ENCODE measurements around the gene RPS10.

RPS10 gene

GRCh38 chr6:34439442-34439841 is 13.6 kb upstream of the RPS10 start:
- POLR2A ChIA-PET: no interaction called here
- no peak for TF ChIP-seq CTCF (IDR thresholded peaks at IDR 0.05; ENCODE audit: control extremely low read depth, extremely low read depth, low read depth, missing control alignments)
- CTCF ChIA-PET: interaction anchor here (1.0 to 2.4 kb wide), 5 partner anchors 9 to 170 kb away, joined by 3 to 8 read pairs (median 3); no protein-coding TSS in a partner anchor
- no peak for DNase-seq (ENCODE audit: extremely low spot score)

GRCh38 chr6:34438705-34439104 is 12.8 kb upstream of the RPS10 start:
- TF ChIP-seq CTCF (IDR thresholded peaks at IDR 0.05; ENCODE audit: control extremely low read depth, extremely low read depth, low read depth, missing control alignments): no peak
- no peak for DNase-seq (ENCODE audit: extremely low spot score)
- POLR2A ChIA-PET: no interaction called here
- CTCF ChIA-PET: interaction anchor here (1.5 to 2.4 kb wide), 2 partner anchors 10 to 170 kb away, joined by 4 to 8 read pairs; no protein-coding TSS in a partner anchor

GRCh38 chr6:34437644-34437970 is 11.7 kb upstream of the RPS10 start:
- POLR2A ChIA-PET: no interaction called here
- CTCF ChIA-PET: interaction anchor here (1.9 kb wide), 2 partner anchors 12 to 242 kb away, joined by 5 read pairs; partner anchors contain the start of gene RPS10
- no peak for DNase-seq (ENCODE audit: extremely low spot score)
- no peak for TF ChIP-seq CTCF (IDR thresholded peaks at IDR 0.05; ENCODE audit: control extremely low read depth, extremely low read depth, low read depth, missing control alignments)

GRCh38 chr6:34436803-34437643 is 11.2 kb upstream of the RPS10 start:
- no peak for TF ChIP-seq CTCF (IDR thresholded peaks at IDR 0.05; ENCODE audit: control extremely low read depth, extremely low read depth, low read depth, missing control alignments)
- DNase-seq (ENCODE audit: extremely low spot score): no peak
- ChIA-PET CTCF (interaction anchor here (0.8 to 1.9 kb wide), 4 partner anchors 11 to 274 kb away, joined by 3 to 6 read pairs (median 5); partner anchors contain the start of gene RPS10), POLR2A (no interaction called here)

- DNase-seq (ENCODE audit: extremely low spot score): no peak
- ChIA-PET CTCF (interaction anchor here (1.2 to 1.9 kb wide), 2 partner anchors 25 to 240 kb away, joined by 5 to 6 read pairs; no protein-coding TSS in a partner anchor), POLR2A (no interaction called here)
- no peak for TF ChIP-seq CTCF (IDR thresholded peaks at IDR 0.05; ENCODE audit: control extremely low read depth, extremely low read depth, low read depth, missing control alignments)
Measured at GRCh38 chr6:34435916-34436315, 10.0 kb upstream of the RPS10 start.

- ChIA-PET CTCF (interaction anchor here (1.4 to 3.5 kb wide), 4 partner anchors 10 to 229 kb away, joined by 3 to 21 read pairs (median 6); no protein-coding TSS in a partner anchor), POLR2A (interaction anchor here (0.7 to 1.4 kb wide), 2 partner anchors 176 to 274 kb away, joined by 3 to 4 read pairs; partner anchors contain the start of gene SMIM29)
- no peak for DNase-seq (ENCODE audit: extremely low spot score)
Measured at GRCh38 chr6:34425132-34425497, 754 bp downstream of the RPS10 start.

More at GRCh38 chr6:34425132-34425497, 754 bp downstream of the RPS10 start:
- TF ChIP-seq CTCF (IDR thresholded peaks at IDR 0.05; ENCODE audit: control extremely low read depth, extremely low read depth, low read depth, missing control alignments): no peak

Data from GM10248 (cell line).